HepG2 (cell line): Measurements from ENCODE around the gene PLD1. TPM values are rescaled to one million over a fixed set of nuclear protein-coding genes. Genes with fewer than 3 reads are reported as not detected.

ENCODE experiments used
- ATAC-seq: fragments of 200-7000 bp; cut with Tn5 transposase; 3 replicates; pipeline ENCODE4 v1.9.1; 2020; ENCODE audit warnings: mild to moderate bottlenecking, moderate library complexity
- BruUV-seq: library from RNA; stranded (reverse); fragments of 400-500 nt; replicated peaks from 2 replicates; lab custom pipeline; 2021; lab: Mats Ljungman, UMichigan
- CTCF ChIA-PET: fragments of 300-600 bp; formaldehyde crosslinking; extraction: SDS; loops from one replicate; lab custom pipeline; 2021; ENCODE audit warnings: low total read pairs, inconsistent platforms, low intra/inter-chr PET ratio; lab: Yijun Ruan, JAX
- POLR2A ChIA-PET: fragments of 350-600 bp; sonication (Branson Sonifier 250); formaldehyde crosslinking; loops from one replicate; lab custom pipeline; 2020; ENCODE audit warnings: antibody characterized with exemption, inconsistent platforms; lab: Yijun Ruan, JAX
- DNase-seq: peaks from one replicate; pipeline ENCODE4 v3.0.0-alpha.2; 2015; ENCODE audit warnings: low spot score
- FAIRE-seq: peaks from 3 replicates; lab custom pipeline; 2011; peaks lifted over from hg19 to GRCh38; lab: Jason Lieb, UNC
- H2AFZ ChIP-seq: one replicate; pipeline ENCODE4 v1.6.1; 2011; ENCODE audit warnings: low read length, inconsistent platforms
- H3K27ac ChIP-seq: fragments of 300-600 bp; 3 replicates; pipeline ENCODE4 v1.8.0; 2011; ENCODE audit warnings: mixed run types, mild to moderate bottlenecking, mixed read lengths, low read length, inconsistent platforms; ENCODE audit not compliant: insufficient read depth; ENCODE audit errors: extremely low read length
- H3K27me3 ChIP-seq, 2 experiments: fragments of 200-600 bp in 1 of 2; 2 replicates in 1 of 2; 3 replicates in 1 of 2; pipeline versions ENCODE4 v1.6.0 to v1.8.0; 2011; ENCODE audit warnings: low read length in 2 of 2, mild to moderate bottlenecking in 2 of 2, moderate library complexity in 2 of 2, inconsistent platforms in 1 of 2; ENCODE audit not compliant: insufficient read depth in 2 of 2, control insufficient read depth in 1 of 2
- H3K36me3 ChIP-seq, 2 experiments: fragments of 200-600 bp in 1 of 2; replicated peaks in 1 of 2; 2 replicates in 1 of 2; 3 replicates in 1 of 2; pipeline versions ENCODE4 v1.5.1 to v1.8.0; 2011; ENCODE audit warnings: low read length in 2 of 2, inconsistent platforms in 1 of 2; ENCODE audit not compliant: insufficient read depth in 2 of 2, control insufficient read depth in 1 of 2
- H3K4me1 ChIP-seq: 2 replicates; pipeline ENCODE4 v1.5.1; 2012; ENCODE audit warnings: low read length, inconsistent platforms; ENCODE audit not compliant: insufficient read depth
- H3K4me2 ChIP-seq: 2 replicates; pipeline ENCODE4 v1.6.0; 2011; ENCODE audit warnings: low read depth, low read length, inconsistent platforms
- H3K4me3 ChIP-seq, 3 experiments: fragments of 200-600 bp in 1 of 3; sonication (generic), shearing (Covaris generic) in 1 of 3; replicated peaks in 1 of 3; 2 replicates each; pipeline ENCODE4 v1.5.1; 2011 to 2016; ENCODE audit warnings: low read length in 3 of 3, inconsistent platforms in 2 of 3, low read depth in 2 of 3, mild to moderate bottlenecking in 2 of 3, control low read depth in 1 of 3, mixed read lengths in 1 of 3; ENCODE audit not compliant: insufficient read depth in 1 of 3
- H3K79me2 ChIP-seq: one replicate; pipeline ENCODE4 v1.6.1; 2011; ENCODE audit warnings: low read length, inconsistent platforms; ENCODE audit not compliant: insufficient read depth
- H3K9ac ChIP-seq: 2 replicates; pipeline ENCODE4 v1.6.0; 2011; ENCODE audit warnings: mild to moderate bottlenecking, low read depth, low read length, inconsistent platforms; ENCODE audit not compliant: insufficient read depth
- H3K9me3 ChIP-seq: 2 replicates; pipeline ENCODE4 v1.5.1; 2012; ENCODE audit warnings: mild to moderate bottlenecking, low read length
- H4K20me1 ChIP-seq: 2 replicates; pipeline ENCODE4 v1.6.0; 2011; ENCODE audit warnings: inconsistent platforms, mild to moderate bottlenecking, low read length, moderate library complexity; ENCODE audit not compliant: insufficient read depth
- CSRNP2 ChIP-seq: sonication (generic); formaldehyde crosslinking; conservative IDR thresholded peaks from 2 replicates; pipeline ENCODE4 v1.8.0; 2022; ENCODE audit warnings: low read depth, missing genetic modification reagents
- EHMT2 ChIP-seq: fragments of 200-600 bp; sonication (generic); IDR thresholded peaks from 2 replicates; pipeline ENCODE4 v1.7.0; 2017; ENCODE audit warnings: antibody characterized with exemption, low read depth, low read length, borderline replicate concordance
- KDM4B ChIP-seq: sonication (generic); formaldehyde crosslinking; IDR thresholded peaks from 2 replicates; pipeline ENCODE4 v1.4.0; 2020; ENCODE audit warnings: missing genetic modification reagents
- MED8 ChIP-seq: sonication (generic); formaldehyde crosslinking; IDR thresholded peaks from 2 replicates; pipeline ENCODE4 v1.8.1; 2023; ENCODE audit warnings: mild to moderate bottlenecking, missing genetic modification reagents; ENCODE audit not compliant: insufficient replicate concordance
- NFIB ChIP-seq: sonication (generic); formaldehyde crosslinking; IDR thresholded peaks from 2 replicates; pipeline ENCODE4 v1.9.0; 2021; ENCODE audit warnings: missing genetic modification reagents, mild to moderate bottlenecking, borderline replicate concordance
- NR3C1 ChIP-seq: sonication (generic); formaldehyde crosslinking; IDR thresholded peaks from 2 replicates; pipeline ENCODE4 v1.4.0; 2020; ENCODE audit warnings: missing genetic modification reagents
- PRPF4 ChIP-seq: fragments of 200-400 bp; formaldehyde crosslinking; IDR thresholded peaks from 2 replicates; pipeline ENCODE4 v1.6.1; 2016; ENCODE audit warnings: low read length, low read depth; ENCODE audit not compliant: poor library complexity, severe bottlenecking
- RBAK ChIP-seq: sonication (generic); formaldehyde crosslinking; IDR thresholded peaks from 2 replicates; pipeline ENCODE4 v1.5.1; 2020; ENCODE audit warnings: mild to moderate bottlenecking, missing genetic modification reagents
- SCMH1 ChIP-seq: sonication (generic); formaldehyde crosslinking; IDR thresholded peaks from 2 replicates; pipeline ENCODE4 v1.9.0; 2021; ENCODE audit warnings: missing genetic modification reagents, mild to moderate bottlenecking, borderline replicate concordance
- SRSF1 ChIP-seq: fragments of 200-400 bp; formaldehyde crosslinking; optimal IDR thresholded peaks from 2 replicates; pipeline ENCODE3; 2017; ENCODE audit warnings: mild to moderate bottlenecking, low read depth, low read length, moderate library complexity
- TRIM22 ChIP-seq: fragments of 450-650 bp; IDR thresholded peaks from 2 replicates; pipeline ENCODE4 v1.6.1; 2017
- ZNF138 ChIP-seq: sonication (generic); formaldehyde crosslinking; IDR thresholded peaks from 2 replicates; pipeline ENCODE4 v1.5.0; 2020; ENCODE audit warnings: mild to moderate bottlenecking, low read depth, missing genetic modification reagents
- ZNF317 ChIP-seq: sonication (generic); formaldehyde crosslinking; IDR thresholded peaks from 2 replicates; pipeline ENCODE4 v1.5.0; 2020; ENCODE audit warnings: mild to moderate bottlenecking, missing genetic modification reagents
- ZNF605 ChIP-seq: sonication (generic); formaldehyde crosslinking; IDR thresholded peaks from 2 replicates; pipeline ENCODE4 v1.8.0; 2022; ENCODE audit warnings: mild to moderate bottlenecking, missing genetic modification reagents
- ZNF788 ChIP-seq: sonication (generic); formaldehyde crosslinking; IDR thresholded peaks from 2 replicates; pipeline ENCODE4 v1.5.0; 2020; ENCODE audit warnings: mild to moderate bottlenecking, missing genetic modification reagents, borderline replicate concordance
- ZNF850 ChIP-seq: sonication (generic); formaldehyde crosslinking; conservative IDR thresholded peaks from 2 replicates; pipeline ENCODE4 v1.9.0; 2021; ENCODE audit warnings: mild to moderate bottlenecking, missing genetic modification reagents
- ZSCAN21 ChIP-seq: sonication (generic); formaldehyde crosslinking; IDR thresholded peaks from 2 replicates; pipeline ENCODE4 v1.8.0; 2022; ENCODE audit warnings: mild to moderate bottlenecking, missing genetic modification reagents, moderate library complexity, borderline replicate concordance
- WGBS: methylation state at CpG from one replicate; pipeline ENCODE4 v1.1.6; 2017; ENCODE audit warnings: low lambda C conversion rate; 5-methylcytosine and 5-hydroxymethylcytosine counted together
- in situ Hi-C: cut with HindIII; loops from 2 replicates; pipeline ENCODE4 v1.10.0; 2017; ENCODE audit warnings: low pct_unique_long_range_greater_than_20kb; ENCODE audit not compliant: extremely low pct_ligation_motif_present
- intact Hi-C: fragments of 100-400 bp; cut with micrococcal nuclease; formaldehyde crosslinking; loops from one replicate; pipeline ENCODE4 v1.10.0; 2022; ENCODE audit not compliant: unreplicated experiment
- polyA plus RNA-seq, 8 experiments: library from polyadenylated mRNA; depleted of rRNA in 3 of 8; stranded (reverse) in 7 of 8; unstranded in 1 of 8; fragments of >200 nt; fragmentation: Illumina TruSeq in 4 of 8; extraction: Trizol in 4 of 8; gene quantifications; 2 replicates each; pipeline versions ENCODE4 v1.2.1 to v1.2.3, GENCODE V29; 2011 to 2016; ENCODE audit warnings: low read depth in 4 of 8, missing spikeins in 1 of 8, mixed read lengths in 1 of 8; ENCODE audit not compliant: insufficient read depth in 1 of 8
- total RNA-seq, 5 experiments: library from RNA; depleted of rRNA; stranded (reverse); fragments of >200 nt; fragmentation: Illumina TruSeq; extraction: Trizol; gene quantifications; 2 replicates each; pipeline ENCODE4 v1.2.3, GENCODE V29; 2016; ENCODE audit warnings: low read depth in 1 of 5

PLD1 gene
- total and polyA plus RNA-seq, 2 of the 13 experiments (the other 11 are each of a cell fraction or from before 2014, with no cell fraction given): 27.1 to 59.4 TPM

GRCh38 chr3:171666516-171666915 is 143.8 kb downstream of the PLD1 start:
- no TSS peak for BruUV-seq
- FAIRE-seq: no peak
- in situ Hi-C loops: no loop called here

More at GRCh38 chr3:171666516-171666915, 143.8 kb downstream of the PLD1 start:
- Histone ChIP-seq H3K9ac (no peak overlapping the region), H3K9me3 (no peaks in the 10 kb centered on the region), H3K4me3 (no peak overlapping the region), H2AFZ (no peak overlapping the region), H3K27me3 (no peaks in the 10 kb centered on the region), H3K4me1 (no peaks in the 10 kb centered on the region), H3K4me2 (no peak overlapping the region), H3K36me3 (peaks cover 22 to 65% of the 10 kb centered on the region in 2 experiments), H3K27ac (no peak overlapping the region), H3K79me2 (no peaks in the 10 kb centered on the region), H4K20me1 (no peaks in the 10 kb centered on the region)
- WGBS: 96% methylated on average over 4 of the region's 4 CpGs
- ChIA-PET CTCF (no interaction called here), POLR2A (no interaction called here)
- intact Hi-C loops: no loop called here
- DNase-seq (no peak), ATAC-seq (no peak)
- TF ChIP-seq EHMT2: no peak
- no peak for TF ChIP-seq CSRNP2 (CRISPR knock-in tag)
- no peak for TF ChIP-seq RBAK (CRISPR knock-in tag)
- TF ChIP-seq ZNF788 (CRISPR knock-in tag): no peak
- no peak for TF ChIP-seq ZNF850 (CRISPR knock-in tag)
- TF ChIP-seq SRSF1: no peak
- no peak for TF ChIP-seq SCMH1 (CRISPR knock-in tag)
- TF ChIP-seq TRIM22: no peak
- TF ChIP-seq PRPF4: no peak
- TF ChIP-seq KDM4B (CRISPR knock-in tag): no peak
- TF ChIP-seq ZSCAN21 (CRISPR knock-in tag): no peak
- no peak for TF ChIP-seq ZNF317 (CRISPR knock-in tag)
- no peak for TF ChIP-seq ZNF605 (CRISPR knock-in tag)
- no peak for TF ChIP-seq NR3C1 (CRISPR knock-in tag)
- TF ChIP-seq MED8 (CRISPR knock-in tag): no peak
- no peak for TF ChIP-seq ZNF138 (CRISPR knock-in tag)
- TF ChIP-seq NFIB: no peak
